ENCODE results near the gene PARD3B. TPM values are rescaled to one million over a fixed set of nuclear protein-coding genes. Genes with fewer than 3 reads are reported as not detected.

The PARD3B gene
- total RNA-seq, 1 experiment from 2014 or later = 0.63 TPM

DNA sequence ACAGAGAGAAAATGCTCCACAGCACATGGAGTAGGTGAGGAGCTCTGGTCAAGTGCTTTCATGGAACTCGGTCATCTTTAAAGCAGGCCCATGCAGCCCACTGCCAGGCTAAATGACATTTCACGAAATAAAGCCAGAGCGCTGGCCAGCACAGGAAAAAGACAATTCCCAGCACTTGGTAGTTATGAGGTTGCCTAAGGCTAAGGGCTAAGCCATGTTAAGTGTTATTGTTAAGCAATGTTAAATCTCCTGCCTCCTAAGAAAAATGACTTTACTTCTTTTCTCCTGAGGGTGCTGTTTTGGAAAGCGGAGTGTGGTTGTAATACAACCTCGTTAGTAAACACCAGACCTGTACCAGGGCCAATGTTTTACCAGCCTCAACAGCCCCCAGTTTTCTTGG is 1011.1 kb downstream of the PARD3B start:
- DNase-seq (ENCODE audit: low read depth) = no peak

DNA sequence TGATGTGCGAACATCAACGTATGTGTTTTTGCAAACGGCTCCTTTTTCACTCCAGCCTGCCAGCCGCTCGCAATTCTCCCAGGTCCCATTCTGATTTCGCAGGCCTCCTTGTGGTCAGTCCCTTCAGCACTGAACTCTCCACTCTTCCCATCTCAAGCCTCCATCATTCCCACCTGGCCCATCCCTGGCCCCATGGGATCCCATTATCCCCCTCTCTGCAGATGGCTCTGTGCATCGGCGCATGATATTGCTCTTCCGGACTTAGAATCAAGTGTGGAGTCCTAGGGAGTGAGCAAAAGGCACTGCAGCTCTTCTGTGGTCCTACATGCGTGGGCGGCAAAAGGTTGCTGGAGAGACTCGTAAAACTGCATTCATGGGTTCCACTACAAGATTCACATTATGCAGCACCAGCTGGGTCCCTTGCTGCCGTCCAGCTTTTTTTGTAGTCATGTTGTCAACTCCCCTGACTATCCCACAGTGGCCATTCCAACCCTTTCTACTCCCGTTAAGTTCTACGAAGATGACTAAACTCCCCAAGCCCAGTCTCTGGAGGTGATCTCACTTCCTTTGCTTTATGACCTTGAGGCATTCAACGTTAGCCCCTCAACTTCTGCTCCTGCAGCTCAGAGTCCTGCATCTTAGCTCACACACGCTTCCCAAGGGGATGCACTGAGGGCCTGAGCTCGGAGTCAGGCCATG is 1011.7 kb downstream of the PARD3B start:
- no peak for DNase-seq (ENCODE audit: low read depth)

DNA sequence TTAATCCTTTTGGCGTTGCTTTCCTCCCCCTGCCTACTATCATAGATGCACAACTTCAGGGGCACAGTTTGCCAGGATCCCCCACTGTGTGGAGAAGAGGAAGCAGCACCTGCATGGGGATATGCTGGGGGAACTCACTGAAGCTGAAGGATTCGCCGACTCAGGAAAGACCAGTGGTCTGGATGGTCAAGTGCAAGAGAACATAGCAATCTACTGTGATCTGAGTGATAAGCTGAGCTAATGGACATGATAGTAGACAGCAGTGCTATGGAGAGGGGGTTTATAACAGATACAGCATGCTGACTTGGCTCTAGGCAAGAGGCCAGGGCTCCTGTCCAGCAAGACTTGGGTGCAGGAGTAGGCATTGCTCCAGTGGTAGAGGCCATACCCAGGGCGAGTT is 1012.6 kb downstream of the PARD3B start:
- DNase-seq (ENCODE audit: low read depth) = no peak

DNA sequence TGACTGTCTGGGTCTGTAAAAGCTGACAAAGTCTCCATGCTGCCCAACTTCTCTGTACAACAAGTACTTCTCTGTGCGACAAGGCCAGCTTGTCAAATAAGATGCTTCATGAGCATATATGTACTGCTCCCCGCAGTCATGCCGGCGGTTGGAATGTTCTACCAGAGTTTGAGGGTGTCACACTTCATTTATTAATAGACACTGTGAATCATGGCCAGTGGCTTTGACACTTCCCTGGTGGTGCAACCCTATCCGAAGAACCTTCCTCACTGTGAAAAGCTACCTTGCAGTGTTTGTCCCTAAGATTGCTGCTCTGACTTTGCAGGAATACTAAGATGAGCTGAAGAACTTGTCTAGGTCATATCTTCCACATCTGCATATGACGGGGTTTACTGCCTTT is 1016.2 kb downstream of the PARD3B start:
- no peak for DNase-seq (ENCODE audit: low read depth)

DNA sequence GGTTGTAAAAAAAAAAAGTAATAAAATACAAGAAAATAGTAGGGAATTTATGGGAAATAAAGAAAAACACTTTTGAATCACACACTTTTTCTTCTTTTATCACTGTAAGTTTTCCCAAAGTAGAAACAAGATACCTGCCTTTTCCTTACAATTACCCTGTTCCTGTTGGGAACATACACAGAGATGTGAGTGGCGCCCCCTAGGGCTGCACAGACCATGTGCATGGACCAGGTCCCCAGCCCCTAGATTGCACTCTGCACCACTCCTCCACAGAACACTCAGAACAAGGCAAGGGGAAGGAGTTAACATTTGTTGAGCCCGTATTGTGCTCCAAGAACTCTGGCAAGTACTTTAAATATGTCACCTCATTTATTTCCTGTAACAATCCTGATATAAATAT is 1018.4 kb downstream of the PARD3B start:
- no peak for DNase-seq (ENCODE audit: low read depth)

DNA sequence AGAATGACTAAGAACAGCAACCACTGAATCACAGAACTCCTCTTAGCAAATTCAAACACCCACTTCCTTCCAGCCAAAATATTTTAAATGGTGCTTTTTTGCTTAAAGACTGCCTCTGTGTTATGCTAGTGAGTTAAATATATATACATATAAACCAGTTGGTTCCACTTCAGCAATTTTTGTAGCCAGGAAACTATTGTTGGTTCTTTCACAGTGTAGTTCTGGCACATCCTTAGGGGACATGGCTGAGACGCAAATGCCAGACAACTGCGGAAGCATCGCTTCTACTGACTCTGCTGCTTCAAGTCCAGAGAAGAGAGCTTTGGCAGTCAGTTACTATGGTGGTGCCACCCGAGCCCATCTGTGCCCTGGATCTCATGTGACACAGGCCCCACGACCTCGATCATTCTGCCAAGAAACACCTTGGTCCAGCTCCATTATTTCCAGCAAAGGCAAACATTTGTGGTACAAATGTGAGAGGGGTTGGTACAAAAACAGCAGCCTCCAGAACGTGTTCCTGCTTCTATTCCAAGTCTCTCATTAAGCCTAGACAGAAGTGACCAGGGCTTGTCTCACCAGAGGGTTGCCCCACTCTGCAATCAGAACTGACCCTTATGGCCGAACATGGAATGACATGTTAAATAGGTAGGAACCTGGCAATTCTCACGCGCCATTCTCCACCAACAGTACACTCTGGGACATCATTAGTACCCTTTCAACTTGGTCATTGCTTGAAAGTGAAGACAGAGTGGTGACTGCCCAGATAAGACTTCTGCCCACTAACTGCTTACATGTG is 1019.3 kb downstream of the PARD3B start:
- DNase-seq (ENCODE audit: low read depth) = no peak

DNA sequence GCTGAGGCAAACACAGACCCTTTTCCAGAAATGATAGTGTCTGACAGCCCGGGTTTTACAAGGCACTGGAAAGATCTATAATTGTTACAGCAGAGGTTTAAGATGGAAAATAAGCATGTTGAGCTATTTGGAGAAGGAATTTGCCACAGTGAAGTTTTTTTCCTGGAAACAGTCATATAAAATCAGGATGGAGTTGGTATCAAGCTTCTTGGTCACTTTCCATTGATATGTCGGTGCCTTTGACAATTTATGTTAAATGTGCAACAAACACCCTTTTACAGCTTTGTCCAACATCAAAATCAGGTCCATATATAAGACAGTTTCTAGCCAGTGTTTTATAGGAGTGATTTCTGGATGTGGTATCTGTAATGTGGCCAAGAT is 1019.9 kb downstream of the PARD3B start:
- no peak for DNase-seq (ENCODE audit: low read depth)

DNA sequence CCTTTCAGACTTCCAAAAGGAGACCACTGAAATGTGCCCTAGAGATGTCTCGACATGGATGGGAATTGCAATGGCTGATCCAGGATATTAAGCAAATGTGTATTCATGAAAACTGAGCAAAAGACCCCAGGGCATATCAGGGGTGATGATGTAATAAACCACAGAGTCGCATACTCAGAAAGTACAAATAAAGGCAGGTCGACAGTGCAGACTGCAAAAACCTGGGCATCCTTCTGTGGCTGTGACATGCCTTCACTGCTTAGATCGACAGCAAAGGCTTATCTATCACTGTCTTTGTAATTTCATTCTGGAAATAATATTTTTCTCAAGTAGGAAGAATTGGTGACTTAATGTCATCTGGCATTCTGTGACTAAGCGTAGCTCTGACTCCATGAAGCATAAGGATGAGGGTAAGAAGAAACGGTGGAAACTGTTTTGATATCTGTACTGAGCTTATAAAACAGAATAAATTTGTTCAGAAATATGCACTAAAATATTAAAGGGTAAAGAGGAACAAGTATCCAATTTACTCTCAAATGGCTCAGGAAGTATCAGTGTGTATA is 1021.4 kb downstream of the PARD3B start:
- no peak for DNase-seq (ENCODE audit: low read depth)

DNA sequence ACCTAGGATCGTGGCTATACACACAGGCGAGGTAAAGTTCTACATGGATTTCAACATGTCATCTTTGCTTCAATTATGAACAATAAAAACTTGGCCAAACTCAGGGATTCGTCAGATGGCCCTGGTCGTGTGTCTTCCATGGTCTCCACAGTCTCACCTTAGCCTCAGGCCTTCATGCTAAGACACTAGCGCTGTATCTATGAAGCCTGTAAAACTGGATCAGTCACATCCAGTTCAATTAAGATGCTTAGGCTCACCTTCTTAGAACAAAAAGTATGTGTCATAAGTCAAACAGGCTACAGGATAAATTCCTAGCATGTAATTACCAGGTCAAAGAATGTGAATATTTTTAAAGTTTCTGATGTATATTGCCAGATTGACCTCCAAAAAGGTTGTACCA is 1023.3 kb downstream of the PARD3B start:
- DNase-seq (ENCODE audit: low read depth) = no peak

DNA sequence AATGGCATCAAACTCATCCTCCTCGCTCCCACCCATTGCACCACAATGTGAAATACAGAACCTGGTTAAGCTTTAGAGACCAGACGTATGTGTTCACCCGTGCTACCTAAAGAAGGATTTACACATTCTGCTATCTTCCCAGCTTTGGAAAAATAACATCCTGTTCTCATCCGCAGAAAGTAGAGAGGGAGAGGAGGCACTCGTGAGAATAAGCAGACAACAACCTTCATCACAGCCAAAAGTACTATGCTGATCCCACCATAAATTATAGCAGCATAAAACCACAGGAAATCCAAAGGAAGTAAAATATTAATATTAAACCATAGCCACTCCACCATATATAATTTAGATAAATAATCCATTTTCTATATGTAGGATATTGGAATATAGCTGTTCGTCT is 1025.4 kb downstream of the PARD3B start:
- no peak for DNase-seq (ENCODE audit: low read depth)

DNA sequence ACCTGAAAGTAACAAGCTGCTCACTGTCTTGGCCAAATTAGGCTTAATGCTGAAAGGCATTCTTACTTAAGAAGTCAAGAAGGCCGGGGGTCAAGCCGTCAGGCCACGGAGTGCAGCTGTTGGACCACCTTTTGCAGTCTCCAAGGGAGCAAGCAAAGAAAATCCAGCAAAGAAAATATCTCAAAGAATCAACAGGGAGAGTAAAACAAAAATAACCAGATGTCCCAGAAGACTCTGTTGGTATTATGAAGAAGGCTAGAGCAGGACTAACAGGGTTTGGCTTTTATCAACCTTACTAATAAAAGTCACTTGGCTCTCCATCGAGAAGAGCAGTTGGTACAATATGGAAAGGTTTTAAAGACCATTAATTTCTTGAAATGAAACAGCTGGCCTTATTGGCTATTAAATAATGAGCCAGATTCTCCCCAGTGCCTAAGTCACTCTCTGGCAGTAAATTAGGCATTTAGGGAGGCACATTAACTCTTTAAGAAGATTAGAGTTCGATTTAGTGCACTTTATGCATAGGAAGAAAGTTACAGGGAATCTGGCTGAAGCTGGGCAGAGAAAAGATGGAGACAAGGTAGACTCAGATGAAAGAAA is 1026.2 kb downstream of the PARD3B start:
- DNase-seq (ENCODE audit: low read depth) = no peak

DNA sequence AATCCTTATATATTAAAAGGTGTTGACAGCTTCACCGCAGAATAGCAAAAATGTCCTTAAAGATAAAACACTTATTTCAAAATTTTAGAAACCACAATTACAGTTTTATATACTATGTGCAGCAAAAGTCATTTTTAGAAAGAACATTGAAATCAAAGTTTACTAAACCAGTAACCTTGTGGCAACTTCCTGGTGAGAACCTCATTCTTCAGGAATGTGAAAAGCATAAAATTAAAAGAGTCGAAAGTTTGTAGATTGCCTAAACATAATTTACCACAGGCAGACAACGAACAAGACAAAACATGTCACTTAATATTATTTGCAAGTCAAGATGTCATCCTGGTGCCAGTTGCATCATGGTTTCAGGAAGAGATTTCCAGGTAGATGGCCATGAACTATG is 1028.7 kb downstream of the PARD3B start:
- no peak for DNase-seq (ENCODE audit: low read depth)

DNA sequence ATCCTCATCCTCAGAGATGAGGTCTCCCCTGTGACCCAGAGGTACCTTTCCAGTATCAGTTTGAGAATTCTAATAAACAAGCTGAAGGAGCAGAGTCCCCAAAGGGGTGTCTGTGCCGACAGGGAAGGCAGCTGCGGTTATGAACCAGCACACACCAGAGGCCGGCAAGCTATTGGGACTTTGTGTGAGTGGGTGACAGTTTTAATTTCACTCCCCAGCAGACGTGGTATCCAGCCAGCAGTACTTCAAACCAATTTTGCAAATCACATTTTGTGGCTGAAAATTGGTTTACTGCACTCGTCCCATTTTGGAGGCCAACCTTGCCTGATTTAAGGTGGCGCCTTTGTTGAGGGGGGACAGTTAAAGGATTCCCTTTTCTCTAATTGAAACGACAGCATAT is 1034.1 kb downstream of the PARD3B start:
- DNase-seq (ENCODE audit: low read depth) = no peak

DNA sequence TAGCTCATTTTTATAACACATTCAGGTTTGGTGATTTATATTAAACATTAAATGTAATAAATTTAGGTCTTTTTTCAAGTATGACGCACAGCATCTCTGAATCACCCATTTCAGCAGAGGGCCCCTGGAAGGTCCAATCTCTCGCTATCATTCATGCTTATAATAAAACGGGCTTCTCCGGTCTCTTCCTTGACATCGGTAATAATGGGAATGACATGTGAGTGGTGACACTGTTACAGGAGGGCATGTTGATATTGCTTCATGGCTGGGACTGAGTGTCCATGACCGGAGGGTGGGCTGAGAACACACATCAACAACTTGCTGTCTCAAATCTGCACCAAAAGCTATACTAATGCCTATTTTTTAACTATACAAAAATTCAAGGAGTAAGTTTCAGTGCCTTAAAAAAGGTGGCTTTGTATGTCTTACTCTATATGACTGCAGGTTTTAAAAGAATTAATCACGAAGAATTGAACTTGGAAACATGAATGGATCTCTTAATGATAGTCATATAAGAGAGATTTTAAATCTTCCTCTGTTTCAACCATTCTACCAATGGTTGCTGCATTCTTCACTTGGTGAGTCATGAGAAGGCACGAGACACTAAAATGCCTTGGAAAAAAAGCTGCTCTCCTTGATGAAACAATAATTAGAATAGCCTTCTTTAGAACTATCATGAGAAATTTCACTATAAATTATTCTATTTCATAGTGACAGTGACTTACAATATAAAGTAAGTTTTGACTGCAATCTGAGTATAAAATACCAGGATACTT is 1035.1 kb downstream of the PARD3B start:
- DNase-seq (ENCODE audit: low read depth) = no peak

DNA sequence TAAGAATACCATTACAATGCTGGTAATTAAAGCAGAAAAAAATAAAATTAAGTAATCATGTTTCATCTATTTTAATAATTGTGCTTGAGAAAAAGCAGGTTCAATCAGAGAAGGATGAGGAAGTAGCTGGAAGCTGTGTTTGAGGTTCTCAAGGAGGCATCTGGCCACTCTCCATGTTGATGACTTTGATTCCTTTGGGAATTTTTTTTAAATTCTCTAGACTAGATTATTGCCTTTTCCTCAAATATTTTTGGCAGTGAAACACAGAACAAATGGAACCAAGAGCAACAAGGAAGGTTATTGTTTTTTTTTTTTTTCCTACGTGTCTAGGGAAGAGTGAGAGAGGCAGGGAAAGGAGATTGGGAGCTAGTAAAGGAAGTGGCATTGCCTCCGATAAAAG is 1037.1 kb downstream of the PARD3B start:
- no peak for DNase-seq (ENCODE audit: low read depth)

DNA sequence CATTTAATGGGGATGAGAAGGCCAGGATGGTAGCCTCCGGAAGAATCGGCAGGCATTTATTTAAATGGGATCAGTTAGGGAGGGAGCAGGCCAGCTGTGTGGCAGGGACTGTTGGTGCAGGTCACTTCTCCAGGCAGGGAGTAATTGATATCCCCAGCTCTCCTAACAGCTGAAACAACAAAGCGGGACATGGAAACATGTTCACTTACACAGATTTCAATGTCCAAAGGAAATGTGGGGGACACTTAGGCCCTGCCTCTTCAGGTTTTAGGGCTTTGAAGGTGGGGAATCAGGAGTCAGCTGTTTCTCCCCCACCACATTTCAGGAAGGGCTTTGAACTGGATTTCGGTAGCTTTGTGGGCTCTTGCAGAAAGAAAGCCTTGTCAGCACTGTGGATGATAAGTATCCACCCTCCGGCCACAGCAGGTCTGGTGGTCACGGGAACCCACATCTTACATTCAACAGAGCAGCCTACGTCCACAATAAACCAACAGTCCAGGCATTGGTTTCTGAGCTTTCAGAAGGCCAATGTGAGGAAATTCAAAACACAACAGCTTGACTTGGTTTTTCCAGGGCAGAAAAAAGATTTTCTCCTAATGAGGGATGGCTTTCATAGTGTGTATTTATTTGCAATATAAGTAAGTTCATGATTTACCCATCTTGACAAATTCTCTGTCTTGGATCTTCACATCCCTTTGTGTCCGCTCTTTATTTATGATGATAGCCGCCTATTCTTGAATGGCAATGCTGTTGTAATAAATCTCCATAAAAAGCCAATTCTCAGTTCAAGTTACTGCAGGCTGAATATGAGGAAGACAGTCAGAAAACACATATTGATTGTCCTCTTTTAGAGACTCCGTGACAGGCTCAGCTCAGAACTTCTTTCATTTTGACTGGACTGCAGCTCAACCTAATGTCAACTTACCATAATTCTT is 1040.4 kb downstream of the PARD3B start:
- no peak for DNase-seq (ENCODE audit: low read depth)

DNA sequence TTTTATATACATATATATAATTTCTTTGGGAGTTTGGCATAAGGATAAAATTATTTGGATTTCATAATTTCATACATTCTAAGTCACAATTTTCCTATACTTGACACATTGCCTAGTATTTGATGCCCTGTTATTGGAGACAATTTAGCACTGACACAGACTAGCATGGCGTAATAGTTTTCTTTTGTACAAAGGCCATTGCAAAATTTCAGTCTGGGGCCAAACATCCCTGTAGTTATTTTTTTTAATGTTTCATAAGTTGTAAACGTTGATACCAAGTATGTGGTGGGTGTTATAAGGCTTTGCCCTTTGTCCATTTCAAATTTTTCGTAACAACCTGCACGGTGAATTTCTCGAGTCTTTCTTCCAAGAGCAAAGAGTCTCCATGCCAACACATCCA is 1041.4 kb downstream of the PARD3B start:
- no peak for DNase-seq (ENCODE audit: low read depth)

DNA sequence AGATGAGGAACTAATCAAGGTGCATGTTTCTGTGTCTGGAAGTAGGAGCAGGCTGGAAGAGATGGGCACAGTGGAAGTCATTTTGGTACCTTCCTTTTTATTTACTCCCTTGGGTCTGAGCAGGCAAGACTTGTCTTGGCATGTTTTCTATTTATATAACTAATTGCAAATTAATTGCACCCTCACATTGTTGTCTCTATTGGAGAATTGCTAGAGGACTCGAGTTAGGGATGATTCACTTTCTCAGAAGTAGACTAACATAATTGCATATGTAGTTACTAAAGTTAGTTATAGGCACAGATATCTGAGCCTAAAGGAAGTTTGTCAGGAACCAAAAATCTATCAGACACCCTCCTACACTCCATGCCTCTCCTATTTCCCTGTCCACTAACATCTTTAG is 1044.2 kb downstream of the PARD3B start:
- no peak for DNase-seq (ENCODE audit: low read depth)

DNA sequence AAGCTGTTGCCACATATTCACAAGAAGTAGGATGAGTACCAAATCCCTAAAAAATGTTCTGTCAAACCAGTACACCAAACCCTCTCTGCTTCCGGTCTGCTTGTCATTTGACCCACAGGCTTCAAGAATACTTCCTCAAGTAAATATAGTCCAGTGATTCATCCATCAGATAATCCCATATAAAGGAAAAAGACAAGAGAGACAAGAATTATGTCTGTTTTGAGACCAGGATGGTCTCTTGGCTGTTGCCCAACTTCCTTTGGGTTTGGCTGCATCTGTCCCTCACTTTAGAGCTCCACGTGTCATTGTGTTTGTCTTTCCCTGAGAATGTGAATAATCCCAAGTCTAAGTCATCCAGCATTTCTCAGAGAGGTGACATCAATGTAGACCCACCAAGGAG is 1045.5 kb downstream of the PARD3B start:
- DNase-seq (ENCODE audit: low read depth) = peak; percentile 34

DNA sequence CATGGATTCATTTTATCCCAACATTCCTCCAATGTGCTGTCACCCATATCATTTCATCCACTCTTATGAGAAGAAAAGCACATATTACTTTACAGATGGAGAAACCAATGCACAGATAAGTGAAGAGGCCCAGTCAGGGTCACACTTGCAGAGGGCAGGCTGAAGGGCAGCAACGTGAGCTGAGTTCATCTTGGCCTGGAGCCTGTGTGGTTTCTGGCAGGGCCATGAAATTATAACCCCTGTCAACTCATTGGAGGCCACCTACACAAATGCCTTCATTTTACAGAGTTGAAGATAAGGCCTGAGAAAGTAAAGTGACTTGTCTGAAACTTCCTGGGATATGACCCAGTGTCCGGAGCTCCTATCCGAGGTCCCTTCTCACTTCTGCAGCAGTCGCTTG is 1048.6 kb downstream of the PARD3B start:
- DNase-seq (ENCODE audit: low read depth) = no peak

DNA sequence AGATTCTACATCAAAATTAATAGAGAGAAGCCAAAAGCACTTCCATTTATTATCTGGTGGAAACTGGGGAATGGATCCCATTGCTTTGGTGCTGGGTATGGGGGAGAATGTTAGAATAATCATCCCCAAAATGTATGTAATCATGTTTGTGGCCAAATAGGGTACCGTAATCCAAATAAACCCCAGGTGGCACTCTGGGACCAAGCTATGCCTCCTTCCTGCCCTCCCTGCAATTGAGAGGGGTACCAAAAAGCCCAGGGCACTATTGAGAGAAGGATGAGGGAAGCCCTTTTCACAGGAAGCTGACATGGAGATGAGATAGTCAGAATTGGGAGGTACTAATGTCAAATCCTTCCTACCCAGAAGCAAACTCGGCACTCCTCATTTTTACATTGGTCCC is 1051.3 kb downstream of the PARD3B start:
- no peak for DNase-seq (ENCODE audit: low read depth)
